ENCODE data around the gene RADX.

GRCh38 chrX:106585478-106585877, 26.3 kb upstream of the RADX start:
- TF ChIP-seq CTCF (IDR thresholded peaks at IDR 0.05) (no peak), POLR2A (IDR thresholded peaks at IDR 0.05) (no peak)
